ENCODE results near the gene DLG5. TPM values are rescaled to one million over a fixed set of nuclear protein-coding genes. Genes with fewer than 3 reads are reported as not detected.

Gene DLG5
- total and polyA plus RNA-seq, 5 donors: 6.6 to 14.3 (median 11.9) TPM

DNA sequence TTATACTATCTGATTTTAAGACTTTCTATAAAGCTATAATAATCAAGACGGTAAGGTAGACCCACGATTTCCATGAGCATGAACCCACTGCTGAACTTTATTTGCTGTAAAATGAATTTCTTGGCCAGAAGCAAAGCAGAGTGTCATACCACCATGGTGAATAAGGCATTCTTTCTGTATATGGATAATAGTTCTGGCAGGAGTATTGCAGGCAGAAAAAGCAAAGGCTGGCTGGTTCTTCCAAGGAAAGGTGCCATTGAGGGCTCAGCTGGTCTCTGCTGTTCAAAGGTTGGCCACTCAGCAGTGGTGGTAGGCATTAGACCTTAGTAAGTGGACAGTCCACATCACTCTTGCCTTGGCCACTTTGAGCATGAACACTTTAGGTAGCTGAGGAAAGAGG lies 184.8 kb downstream of the DLG5 start:
- ATAC-seq: no peak
- no peaks in the 10 kb centered on the region for H3K9me3 ChIP-seq (ENCODE audit: control insufficient read depth, low read length)
- no peak overlapping the region for H3K27ac ChIP-seq (ENCODE audit: low read length)
- H3K4me3 ChIP-seq (ENCODE audit: low read length): no peak overlapping the region
- H3K27me3 ChIP-seq (ENCODE audit: control insufficient read depth, insufficient read depth): no peaks in the 10 kb centered on the region
- no peaks in the 10 kb centered on the region for H3K4me1 ChIP-seq (ENCODE audit: control insufficient read depth, insufficient read depth, low read length)
- no peak for DNase-seq
- intact Hi-C loops (cut with DNase I): no loop called here
- WGBS: 87% methylated on average over 2 of the region's 2 CpGs

Other genes with a start within 250 kb of the DLG5 start
- gene POLR3A, start 102.8 kb upstream of the DLG5 start, total RNA-seq: 10 to 100 TPM in 1 of 4 donors, 1 to 10 TPM in 3; 8.2 to 10.2 (median 9.2) TPM
- gene POLR3A, start 102.8 kb upstream of the DLG5 start, polyA plus RNA-seq: 3.9 TPM
- 1,000 to 10,000 TPM in 1 of 4 donors, 100 to 1,000 TPM in 3; 825 to 1,058 (median 969) TPM for gene RPS24, start 107.1 kb upstream of the DLG5 start, total RNA-seq
- gene RPS24, start 107.1 kb upstream of the DLG5 start, polyA plus RNA-seq: 3,122 TPM

Measured in right cardiac atrium (tissue), 5 donors.